Measurements from ENCODE around the gene TSEN54. TPM values are rescaled to one million over a fixed set of nuclear protein-coding genes. Genes with fewer than 3 reads are reported as not detected.

The TSEN54 gene
- polyA plus RNA-seq, 1 of the 3 experiments (the other 2 are of a cell fraction) = 29.8 TPM

DNA sequence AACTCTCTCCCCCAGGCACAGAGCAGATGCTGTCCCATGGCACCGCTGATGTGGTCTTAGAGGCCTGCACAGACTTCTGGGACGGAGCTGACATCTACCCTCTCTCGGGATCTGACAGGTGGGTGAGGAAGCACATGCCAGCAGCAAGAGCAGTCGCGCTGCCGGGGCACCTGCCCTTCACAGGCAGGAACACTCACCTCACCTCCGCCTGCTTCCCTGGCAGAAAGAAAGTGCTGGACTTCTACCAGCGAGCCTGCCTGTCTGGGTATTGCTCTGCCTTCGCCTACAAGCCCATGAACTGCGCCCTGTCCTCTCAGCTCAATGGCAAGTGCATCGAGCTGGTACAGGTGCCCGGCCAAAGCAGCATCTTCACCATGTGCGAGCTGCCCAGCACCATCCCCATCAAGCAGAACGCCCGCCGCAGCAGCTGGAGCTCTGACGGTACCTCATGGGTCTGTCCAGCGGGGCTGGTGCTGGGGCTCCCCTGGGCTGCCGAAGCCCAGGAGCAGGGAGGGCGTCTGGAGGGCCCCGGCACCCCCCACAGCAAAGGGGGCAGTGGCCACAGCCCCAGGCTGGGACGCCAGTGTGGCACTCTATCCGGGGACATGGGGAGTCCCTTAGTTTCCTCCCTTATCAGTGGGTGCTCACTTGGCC is 22.7 kb upstream of the TSEN54 start:
- 93% methylated on average over 18 of the region's 23 CpGs for WGBS (ENCODE audit: low lambda C conversion rate)

DNA sequence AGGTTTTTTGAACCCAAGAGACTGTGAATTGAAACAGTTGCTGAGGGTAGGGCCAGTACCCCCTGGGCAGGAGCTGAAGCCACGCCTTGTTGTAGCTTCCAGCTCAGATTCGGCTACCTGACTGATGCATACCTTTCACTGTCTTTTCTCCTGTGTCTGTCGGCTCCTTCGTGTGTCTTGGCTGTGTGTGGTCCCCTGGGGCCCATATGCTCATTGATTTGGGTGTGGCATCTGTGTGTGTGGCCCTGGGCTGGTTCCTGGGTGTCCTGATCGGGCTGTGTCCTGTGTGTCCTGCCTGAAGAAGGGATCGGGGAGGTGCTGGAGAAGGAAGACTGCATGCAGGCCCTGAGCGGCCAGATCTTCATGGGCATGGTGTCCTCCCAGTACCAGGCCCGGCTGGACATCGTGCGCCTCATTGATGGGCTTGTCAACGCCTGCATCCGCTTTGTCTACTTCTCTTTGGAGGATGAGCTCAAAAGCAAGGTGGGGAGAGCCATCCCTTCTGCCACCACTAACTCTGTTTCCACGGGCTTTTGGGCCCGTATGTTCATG is 21.9 kb upstream of the TSEN54 start:
- Histone ChIP-seq H3K4me3 (ENCODE audit: low read depth in 2 of 2, low read length in 1 of 2) (no peak overlapping the region), H3K9me2 (no peaks in the 10 kb centered on the region), H3F3A (replicated peaks; ENCODE audit: insufficient read depth) (peaks cover 4% of the 10 kb centered on the region), H3K4me1 (ENCODE audit: control insufficient read depth in 1 of 2, insufficient read depth in 2 of 2, low read depth in 1 of 2, low read length in 1 of 2) (no peaks in the 10 kb centered on the region), H3K36me3 (replicated peaks in 1 of 2; ENCODE audit: control insufficient read depth in 1 of 2, insufficient read depth in 2 of 2, low read length in 1 of 2) (peaks cover under 1 to 84% of the 10 kb centered on the region in 2 experiments), H3K27ac (ENCODE audit: low read depth in 2 of 2, low read length in 1 of 2) (no peak overlapping the region), H2AFZ (ENCODE audit: low read depth) (no peak overlapping the region), H3K4me2 (no peak overlapping the region), H3K9ac (no peak overlapping the region), H3K27me3 (ENCODE audit: insufficient read depth) (no peaks in the 10 kb centered on the region), H3K79me2 (ENCODE audit: insufficient read depth) (no peaks in the 10 kb centered on the region), H4K20me1 (ENCODE audit: insufficient read depth) (no peaks in the 10 kb centered on the region), H3K9me3 (no peaks in the 10 kb centered on the region)
- DNase-seq = no peak
- ChIA-PET POLR2A (interaction anchor here (1.0 kb wide), 1 partner anchor 9 kb away, joined by 3 read pairs; no protein-coding TSS in a partner anchor), CTCF (interaction anchor here (1.1 to 4.4 kb wide), 4 partner anchors 9 to 367 kb away, joined by 3 to 27 read pairs (median 5); no protein-coding TSS in a partner anchor)
- WGBS (ENCODE audit: low lambda C conversion rate) = 94% methylated on average over 14 of the region's 14 CpGs
- no peak for TF ChIP-seq MEF2A (IDR thresholded peaks at IDR 0.05; ENCODE audit: borderline replicate concordance, low read depth)
- TF ChIP-seq TEAD4 (IDR thresholded peaks at IDR 0.05; ENCODE audit: borderline replicate concordance, insufficient read depth) = no peak
- TF ChIP-seq, protein P1, sequence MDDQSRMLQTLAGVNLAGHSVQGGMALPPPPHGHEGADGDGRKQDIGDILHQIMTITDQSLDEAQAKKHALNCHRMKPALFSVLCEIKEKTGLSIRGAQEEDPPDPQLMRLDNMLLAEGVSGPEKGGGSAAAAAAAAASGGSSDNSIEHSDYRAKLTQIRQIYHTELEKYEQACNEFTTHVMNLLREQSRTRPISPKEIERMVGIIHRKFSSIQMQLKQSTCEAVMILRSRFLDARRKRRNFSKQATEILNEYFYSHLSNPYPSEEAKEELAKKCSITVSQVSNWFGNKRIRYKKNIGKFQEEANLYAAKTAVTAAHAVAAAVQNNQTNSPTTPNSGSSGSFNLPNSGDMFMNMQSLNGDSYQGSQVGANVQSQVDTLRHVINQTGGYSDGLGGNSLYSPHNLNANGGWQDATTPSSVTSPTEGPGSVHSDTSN (IDR thresholded peaks at IDR 0.05) = no peak
- TF ChIP-seq YY1 (IDR thresholded peaks at IDR 0.05; ENCODE audit: low read depth) = no peak
- TF ChIP-seq NFIC (IDR thresholded peaks at IDR 0.05; ENCODE audit: borderline replicate concordance) = no peak
- no peak for TF ChIP-seq RCOR1 (IDR thresholded peaks at IDR 0.05; ENCODE audit: low read length)
- TF ChIP-seq, protein P2, sequence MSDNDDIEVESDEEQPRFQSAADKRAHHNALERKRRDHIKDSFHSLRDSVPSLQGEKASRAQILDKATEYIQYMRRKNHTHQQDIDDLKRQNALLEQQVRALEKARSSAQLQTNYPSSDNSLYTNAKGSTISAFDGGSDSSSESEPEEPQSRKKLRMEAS (IDR thresholded peaks at IDR 0.05; ENCODE audit: low read depth) = no peak
- no peak for TF ChIP-seq SIN3A (IDR thresholded peaks at IDR 0.05; ENCODE audit: borderline replicate concordance, low read depth, low read length)
- TF ChIP-seq, protein P3, sequence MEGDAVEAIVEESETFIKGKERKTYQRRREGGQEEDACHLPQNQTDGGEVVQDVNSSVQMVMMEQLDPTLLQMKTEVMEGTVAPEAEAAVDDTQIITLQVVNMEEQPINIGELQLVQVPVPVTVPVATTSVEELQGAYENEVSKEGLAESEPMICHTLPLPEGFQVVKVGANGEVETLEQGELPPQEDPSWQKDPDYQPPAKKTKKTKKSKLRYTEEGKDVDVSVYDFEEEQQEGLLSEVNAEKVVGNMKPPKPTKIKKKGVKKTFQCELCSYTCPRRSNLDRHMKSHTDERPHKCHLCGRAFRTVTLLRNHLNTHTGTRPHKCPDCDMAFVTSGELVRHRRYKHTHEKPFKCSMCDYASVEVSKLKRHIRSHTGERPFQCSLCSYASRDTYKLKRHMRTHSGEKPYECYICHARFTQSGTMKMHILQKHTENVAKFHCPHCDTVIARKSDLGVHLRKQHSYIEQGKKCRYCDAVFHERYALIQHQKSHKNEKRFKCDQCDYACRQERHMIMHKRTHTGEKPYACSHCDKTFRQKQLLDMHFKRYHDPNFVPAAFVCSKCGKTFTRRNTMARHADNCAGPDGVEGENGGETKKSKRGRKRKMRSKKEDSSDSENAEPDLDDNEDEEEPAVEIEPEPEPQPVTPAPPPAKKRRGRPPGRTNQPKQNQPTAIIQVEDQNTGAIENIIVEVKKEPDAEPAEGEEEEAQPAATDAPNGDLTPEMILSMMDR (IDR thresholded peaks at IDR 0.05) = no peak
- no peak for TF ChIP-seq POLR2AphosphoS5 (IDR thresholded peaks at IDR 0.05; ENCODE audit: low read depth, low read length)
- TF ChIP-seq, protein P4, sequence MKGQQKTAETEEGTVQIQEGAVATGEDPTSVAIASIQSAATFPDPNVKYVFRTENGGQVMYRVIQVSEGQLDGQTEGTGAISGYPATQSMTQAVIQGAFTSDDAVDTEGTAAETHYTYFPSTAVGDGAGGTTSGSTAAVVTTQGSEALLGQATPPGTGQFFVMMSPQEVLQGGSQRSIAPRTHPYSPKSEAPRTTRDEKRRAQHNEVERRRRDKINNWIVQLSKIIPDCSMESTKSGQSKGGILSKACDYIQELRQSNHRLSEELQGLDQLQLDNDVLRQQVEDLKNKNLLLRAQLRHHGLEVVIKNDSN (IDR thresholded peaks at IDR 0.05; ENCODE audit: borderline replicate concordance, low read depth) = no peak
- TF ChIP-seq GABPA (IDR thresholded peaks at IDR 0.05; ENCODE audit: low read depth) = no peak
- no peak for TF ChIP-seq EP300 (IDR thresholded peaks at IDR 0.05; ENCODE audit: borderline replicate concordance in 1 of 2, low read depth in 1 of 2, low read length in 1 of 2)
- no peak for TF ChIP-seq TCF12 (IDR thresholded peaks at IDR 0.05)
- no peak for TF ChIP-seq GATA2 (CRISPR knock-in tag; IDR thresholded peaks at IDR 0.05)

More for the DNA sequence above, 22.7 kb upstream of the TSEN54 start:
- H4K20me1 ChIP-seq (ENCODE audit: insufficient read depth) = no peaks in the 10 kb centered on the region
- no peaks in the 10 kb centered on the region for H3K9me2 ChIP-seq
- peaks cover 4% of the 10 kb centered on the region for H3F3A ChIP-seq (replicated peaks; ENCODE audit: insufficient read depth)
- H3K27me3 ChIP-seq (ENCODE audit: insufficient read depth) = no peaks in the 10 kb centered on the region
- no peaks in the 10 kb centered on the region for H3K4me1 ChIP-seq (ENCODE audit: control insufficient read depth in 1 of 2, insufficient read depth in 2 of 2, low read depth in 1 of 2, low read length in 1 of 2)
- no peaks in the 10 kb centered on the region for H3K79me2 ChIP-seq (ENCODE audit: insufficient read depth)
- H3K36me3 ChIP-seq (replicated peaks in 1 of 2; ENCODE audit: control insufficient read depth in 1 of 2, insufficient read depth in 2 of 2, low read length in 1 of 2) = peaks cover 0 to 79% of the 10 kb centered on the region in 2 experiments
- DNase-seq = no peak
- no peak overlapping the region for H3K4me2 ChIP-seq
- no peak overlapping the region for H2AFZ ChIP-seq (ENCODE audit: low read depth)
- H3K9me3 ChIP-seq = no peaks in the 10 kb centered on the region
- no peak overlapping the region for H3K4me3 ChIP-seq (ENCODE audit: low read depth in 2 of 2, low read length in 1 of 2)
- TF ChIP-seq, protein P1 (IDR thresholded peaks at IDR 0.05) = no peak
- TF ChIP-seq TEAD4 (IDR thresholded peaks at IDR 0.05; ENCODE audit: borderline replicate concordance, insufficient read depth) (no peak), TAF1 (IDR thresholded peaks at IDR 0.05; ENCODE audit: borderline replicate concordance, low read depth, low read length) (no peak), RCOR1 (IDR thresholded peaks at IDR 0.05; ENCODE audit: low read length) (no peak)
- H3K27ac ChIP-seq (ENCODE audit: low read depth in 2 of 2, low read length in 1 of 2) = no peak overlapping the region
- H3K9ac ChIP-seq = no peak overlapping the region
- ChIA-PET CTCF (interaction anchor here (1.1 to 4.4 kb wide), 5 partner anchors 10 to 367 kb away, joined by 3 to 27 read pairs (median 4); partner anchors contain the start of gene TSEN54), POLR2A (interaction anchor here (1.0 kb wide), 1 partner anchor 10 kb away, joined by 3 read pairs; no protein-coding TSS in a partner anchor)
